HG02943 (cell line): ENCODE results near the gene KCNJ6.
"Not testable (repeated sequence)": the region's sequence is repeated elsewhere in the genome, so short reads cannot be mapped to it uniquely, and the experiment has no call there.

Experiments used
- ATAC-seq: cut with Tn5 transposase; IDR thresholded peaks from one replicate; pipeline ENCODE4 v1.9.1; 2021; ENCODE audit warnings: mild to moderate bottlenecking, low read depth, moderate library complexity; ENCODE audit not compliant: unreplicated experiment

The KCNJ6 gene

DNA sequence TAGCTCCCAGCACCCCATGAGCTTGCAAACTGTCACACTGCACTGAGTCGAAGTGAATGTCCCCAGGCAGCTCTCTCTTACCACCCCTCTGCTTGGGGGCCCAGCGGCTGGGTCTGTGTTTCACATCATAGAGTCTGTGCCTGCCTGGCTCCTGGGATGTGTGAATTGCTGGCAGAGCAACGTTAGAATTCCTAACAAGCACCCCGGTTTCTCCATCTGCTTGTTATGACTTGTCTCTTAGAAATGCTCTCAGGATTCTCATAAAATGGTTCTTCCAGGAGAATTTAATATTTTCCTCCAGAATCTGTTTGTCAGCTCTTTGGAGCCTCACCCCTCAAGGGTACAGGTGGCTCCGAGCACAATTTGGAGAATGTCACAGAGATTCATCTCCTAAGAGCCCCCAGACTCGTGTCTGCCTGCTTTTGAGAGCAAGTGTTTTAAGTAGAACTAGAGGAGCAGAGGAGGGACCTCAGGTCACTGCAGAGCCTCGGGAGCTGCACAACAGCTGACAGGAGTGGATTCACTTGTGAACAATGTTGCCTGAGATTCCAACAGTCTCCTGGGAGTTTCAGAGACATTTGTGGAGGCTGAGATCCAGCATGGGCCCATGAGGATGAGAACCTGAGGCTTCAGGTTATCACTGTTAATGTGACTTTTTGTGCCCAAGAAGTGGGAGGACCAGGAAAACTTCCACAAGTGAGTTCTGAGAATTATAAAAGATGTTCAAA, 131.5 kb downstream of the KCNJ6 start:
- ATAC-seq: no peak

DNA sequence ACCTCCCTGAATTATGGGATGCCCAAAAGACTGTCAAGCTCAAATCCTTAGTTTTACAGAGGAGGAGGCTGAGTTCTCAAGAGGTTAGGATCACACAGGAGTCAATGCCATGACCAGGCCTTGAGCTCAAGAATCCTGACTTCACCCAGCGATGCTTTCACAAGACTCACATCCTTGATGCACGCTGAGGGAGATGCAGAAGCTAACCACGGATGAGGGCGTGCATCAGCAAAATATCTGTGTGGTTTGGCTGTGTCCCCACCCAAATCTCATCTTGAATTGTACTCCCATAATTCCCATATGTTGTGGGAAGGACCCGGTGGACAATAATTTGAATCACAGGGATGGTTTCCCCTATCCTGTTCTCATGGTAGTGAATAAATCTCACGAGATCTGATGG, 133.2 kb downstream of the KCNJ6 start:
- no peak for ATAC-seq

DNA sequence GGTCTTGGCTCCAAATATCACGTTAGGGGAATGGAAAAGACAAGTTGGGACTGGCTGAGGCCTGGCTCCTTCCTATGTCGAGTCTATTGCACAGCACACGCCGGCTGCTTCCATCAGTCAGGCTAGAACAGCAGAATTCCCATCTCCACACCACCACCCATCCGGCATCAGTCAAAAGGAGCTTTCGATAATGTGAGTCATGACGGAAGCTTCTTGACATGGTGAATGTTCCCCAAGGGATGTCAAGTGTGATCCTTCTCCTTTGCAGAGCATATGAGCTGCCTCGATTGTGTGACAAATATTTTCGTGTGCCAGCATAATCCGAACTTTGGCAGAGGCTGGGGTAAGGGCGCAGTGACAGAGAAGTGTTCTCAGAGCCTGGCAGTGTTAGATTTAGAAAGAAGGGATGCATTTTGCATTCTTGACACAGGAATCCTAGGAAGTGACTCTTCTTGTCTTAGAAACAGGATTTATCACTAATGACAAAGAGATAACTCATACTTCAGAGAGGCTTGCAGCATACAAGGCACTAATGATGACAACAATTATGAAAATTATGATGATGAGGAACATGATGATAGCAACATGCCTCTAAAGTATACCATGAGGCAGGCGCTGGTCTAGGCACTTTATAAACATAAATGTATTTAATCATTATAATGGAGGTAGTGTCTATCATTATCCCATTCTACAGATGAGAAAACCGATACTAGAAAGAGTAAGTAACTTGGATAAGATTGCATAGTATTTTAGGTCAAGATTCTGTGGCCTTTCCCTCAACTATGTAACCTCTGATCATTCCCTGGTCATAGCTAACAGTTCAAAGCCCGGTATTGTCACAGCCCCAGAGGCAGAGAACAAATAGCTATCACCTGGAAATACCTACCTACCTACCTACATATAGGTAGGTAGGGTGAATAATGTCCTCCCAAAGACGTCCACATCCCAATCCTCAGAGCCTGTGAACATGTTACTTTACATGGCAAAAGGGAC, 135.0 kb downstream of the KCNJ6 start:
- no peak for ATAC-seq

DNA sequence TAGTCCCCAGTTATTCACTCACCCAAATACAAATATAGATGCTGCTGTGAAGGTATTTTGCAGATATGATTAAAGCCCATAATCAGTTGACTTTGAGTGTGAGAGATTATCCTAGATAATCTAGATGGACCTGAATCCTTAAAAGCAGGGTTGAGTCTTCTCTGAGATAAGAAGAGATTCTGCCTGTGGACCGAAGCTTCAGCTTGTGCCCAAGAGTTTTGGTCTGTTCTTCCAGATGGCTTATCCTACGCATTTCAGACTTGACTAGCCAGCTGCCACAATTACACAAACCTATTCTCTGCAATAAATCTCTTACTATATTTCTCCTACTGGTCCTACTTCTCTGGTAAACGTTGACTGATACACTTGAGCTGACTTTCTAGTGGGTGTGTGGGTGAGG, 145.1 kb downstream of the KCNJ6 start:
- no peak for ATAC-seq

DNA sequence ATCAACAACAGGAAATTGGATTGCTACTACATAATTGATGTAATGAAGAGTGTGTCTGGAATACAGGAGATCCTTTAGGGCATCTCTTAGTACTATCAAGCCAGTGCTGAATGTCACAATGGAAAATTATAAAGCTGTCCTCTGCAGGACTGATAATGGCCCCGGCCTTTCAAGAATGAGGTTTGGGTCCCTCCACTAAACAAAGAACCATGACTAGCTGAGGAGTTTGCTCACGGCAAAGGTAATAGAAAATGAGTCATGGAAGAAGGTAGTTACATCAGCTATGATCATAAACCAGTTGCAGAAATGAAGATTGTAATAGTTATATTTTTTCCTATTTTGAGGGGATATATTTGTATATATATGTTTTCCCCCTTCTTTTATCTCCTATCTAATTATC, 145.8 kb downstream of the KCNJ6 start:
- no peak for ATAC-seq

DNA sequence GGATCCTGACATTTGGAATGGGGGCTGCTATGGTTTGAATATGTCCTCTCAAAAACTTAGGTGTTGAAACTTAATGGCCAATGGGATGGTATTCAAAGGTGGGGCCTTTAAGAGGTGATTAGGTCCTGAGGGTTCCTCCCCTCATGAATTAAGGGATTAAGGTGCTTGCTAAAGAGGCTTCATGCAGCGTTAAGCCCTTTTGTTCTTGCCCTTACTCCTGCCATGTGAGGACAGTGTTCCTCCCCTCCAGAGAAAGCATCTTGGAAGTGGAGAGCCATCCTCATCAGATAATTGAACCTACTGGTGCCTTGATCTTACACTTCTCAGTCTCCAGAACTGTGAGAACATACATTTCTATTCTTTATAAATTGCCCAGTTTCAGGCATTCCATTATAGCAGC, 146.6 kb downstream of the KCNJ6 start:
- no peak for ATAC-seq

DNA sequence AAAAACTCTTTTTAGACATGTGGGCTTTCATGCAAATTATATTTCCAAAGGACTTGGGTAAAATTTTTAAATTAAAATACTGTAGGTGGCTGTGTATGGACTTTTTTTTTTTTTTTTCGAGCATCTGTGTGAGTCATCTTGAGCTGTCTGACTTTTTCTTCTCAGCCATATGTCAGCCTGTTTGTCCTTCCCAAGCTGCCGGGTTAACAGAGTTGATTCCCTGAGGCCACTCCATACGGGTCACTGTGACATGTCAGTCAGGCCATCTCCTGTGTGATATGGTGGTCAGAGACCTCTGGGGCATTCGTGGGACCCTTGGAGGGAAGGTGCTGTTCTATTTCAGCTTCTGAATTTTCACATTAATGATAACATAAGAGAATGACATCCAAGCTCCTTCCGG, 148.3 kb downstream of the KCNJ6 start:
- no peak for ATAC-seq

DNA sequence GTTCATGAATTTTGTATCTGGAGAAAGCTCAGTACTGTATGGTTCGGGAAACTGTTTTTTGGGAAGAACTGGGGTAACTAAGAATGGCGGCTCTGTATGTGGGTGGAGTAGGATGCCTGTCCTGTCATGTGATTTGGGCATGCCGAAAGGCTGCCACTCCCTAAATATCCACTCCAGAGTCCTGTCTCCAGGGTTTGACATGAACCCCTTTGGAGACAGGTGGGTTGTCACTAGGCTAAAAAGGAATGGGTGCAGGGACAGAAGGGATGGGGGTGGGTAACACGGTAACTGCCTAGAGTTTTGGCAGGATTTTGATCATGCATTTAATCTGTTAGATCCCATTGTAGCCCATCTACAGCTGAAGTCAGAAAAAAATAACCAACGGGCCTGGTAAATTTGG, 150.1 kb downstream of the KCNJ6 start:
- ATAC-seq: no peak

DNA sequence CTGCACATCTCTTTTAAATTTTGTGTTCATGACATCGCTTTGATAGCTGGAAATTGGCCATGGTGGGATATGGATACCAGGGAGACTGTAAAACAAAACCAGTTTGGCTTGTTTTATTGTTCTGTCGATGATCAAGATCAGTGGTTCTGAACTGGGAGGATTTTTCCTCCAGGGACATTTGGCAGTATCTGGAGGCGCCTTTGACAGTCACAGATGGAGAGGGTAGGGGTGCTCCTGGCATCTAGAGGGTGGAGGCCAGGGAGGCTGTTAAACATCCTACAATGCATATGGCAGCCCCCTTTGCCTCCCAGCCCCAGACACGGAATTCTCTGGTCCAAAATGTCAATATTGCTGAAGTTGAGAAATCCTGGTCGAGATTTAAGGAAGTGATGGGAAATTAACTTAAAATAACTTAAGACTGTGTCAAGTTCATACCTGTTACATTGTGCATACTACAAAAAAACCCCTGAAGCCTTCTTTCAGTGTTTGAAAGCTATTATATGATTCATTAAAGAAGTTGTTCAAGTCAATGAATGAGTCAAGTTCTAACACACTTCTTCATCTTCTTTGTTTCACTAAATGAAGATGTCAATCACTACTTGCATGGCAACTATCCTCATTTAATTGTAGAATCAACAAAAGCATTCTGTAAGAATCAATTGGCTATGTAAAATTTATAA, 150.9 kb downstream of the KCNJ6 start:
- ATAC-seq: no peak

DNA sequence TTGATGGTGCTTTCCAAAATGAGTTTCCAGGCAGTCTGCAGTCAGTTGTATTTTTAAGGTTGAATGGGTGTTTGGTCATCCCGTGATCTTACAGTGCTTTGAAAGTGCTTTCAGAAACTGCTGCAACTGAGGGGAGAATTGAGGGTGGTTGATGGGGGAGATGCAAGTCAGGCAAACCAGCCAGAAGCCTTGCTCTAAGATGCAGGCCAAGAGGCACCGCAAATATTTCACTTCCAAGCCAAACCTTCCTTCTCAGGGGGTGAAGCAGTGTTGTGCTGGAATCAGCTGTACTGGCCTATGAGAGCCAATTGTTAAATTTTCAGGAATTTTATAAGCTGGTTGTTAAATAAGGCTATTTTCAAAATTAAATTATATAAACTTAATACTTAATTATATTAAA, 151.6 kb downstream of the KCNJ6 start:
- no peak for ATAC-seq

DNA sequence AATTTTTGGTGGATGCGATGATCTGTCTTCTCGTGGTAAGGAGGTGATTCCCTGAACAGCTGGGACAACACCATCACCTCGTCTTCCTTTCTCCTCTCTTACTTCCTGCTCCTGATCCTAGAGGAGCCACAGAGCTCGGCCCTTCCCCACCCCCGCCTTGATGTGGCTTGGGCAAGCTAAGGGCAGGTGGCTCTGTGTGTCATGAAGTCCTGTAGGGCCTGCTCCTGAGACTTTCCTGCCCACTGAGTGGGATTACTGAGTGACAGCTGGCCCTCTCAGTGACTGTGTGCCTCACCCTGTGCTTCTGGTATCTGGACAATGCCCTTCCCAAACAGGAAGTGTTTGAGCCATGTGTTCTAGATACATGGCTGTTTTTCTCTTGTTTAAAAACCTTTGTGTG, 153.0 kb downstream of the KCNJ6 start:
- no peak for ATAC-seq

DNA sequence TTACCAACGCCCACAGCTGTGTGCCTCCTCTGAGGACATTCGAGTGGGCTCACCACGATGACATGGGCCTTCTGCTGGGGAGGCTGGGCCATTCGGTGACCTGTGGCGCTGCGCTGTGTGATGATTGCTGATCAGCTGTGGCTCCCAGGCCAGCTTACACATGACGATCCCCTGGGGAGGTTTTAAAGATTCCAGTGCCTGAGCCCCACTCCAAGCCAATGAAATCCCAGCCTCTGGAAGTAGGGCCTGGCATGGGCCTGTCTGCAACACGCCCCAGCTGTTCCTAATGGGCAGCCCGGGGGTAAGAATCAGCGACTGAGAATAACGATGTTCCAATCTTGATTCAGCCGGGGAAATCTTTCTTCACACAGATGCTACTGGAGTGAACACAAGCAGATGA, 153.7 kb downstream of the KCNJ6 start:
- ATAC-seq: no peak

DNA sequence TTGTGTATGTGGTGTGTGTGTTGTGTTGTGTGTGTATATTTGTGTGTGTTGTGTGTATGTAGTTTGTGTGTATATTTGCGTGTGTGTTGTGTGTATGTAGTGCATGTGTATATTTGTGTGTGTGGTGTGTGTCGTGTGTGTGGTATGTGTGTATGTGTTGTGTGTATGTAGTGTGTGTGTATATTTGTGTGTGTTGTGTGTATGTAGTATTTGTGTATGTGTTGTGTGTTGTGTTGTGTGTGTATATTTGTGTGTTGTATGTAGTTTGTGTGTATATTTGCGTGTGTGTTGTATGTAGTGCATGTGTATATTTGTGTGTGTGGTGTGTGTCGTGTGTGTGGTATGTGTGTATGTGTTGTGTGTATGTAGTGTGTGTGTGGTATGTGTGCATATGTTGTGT, 154.9 kb downstream of the KCNJ6 start:
- ATAC-seq: not testable (repeated sequence)

DNA sequence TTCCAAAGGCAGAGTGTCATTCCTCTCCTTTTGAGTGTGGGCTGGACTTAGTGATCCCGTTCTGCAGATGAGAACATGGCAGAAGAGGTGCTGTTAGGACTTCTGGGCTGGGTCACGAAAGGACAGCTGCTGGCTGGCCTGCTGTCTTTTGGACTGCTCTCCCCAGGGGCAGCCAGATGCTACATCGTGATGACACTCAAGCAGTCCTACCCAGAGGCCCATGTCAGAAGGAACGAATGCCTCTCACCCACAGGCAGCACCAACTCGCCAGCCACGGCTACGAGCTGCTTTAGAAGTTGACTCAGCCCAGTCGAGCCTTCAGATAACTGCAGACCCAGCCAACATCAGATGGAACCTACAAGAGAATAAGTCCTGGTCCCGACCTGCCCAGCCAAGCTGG, 156.5 kb downstream of the KCNJ6 start:
- no peak for ATAC-seq

DNA sequence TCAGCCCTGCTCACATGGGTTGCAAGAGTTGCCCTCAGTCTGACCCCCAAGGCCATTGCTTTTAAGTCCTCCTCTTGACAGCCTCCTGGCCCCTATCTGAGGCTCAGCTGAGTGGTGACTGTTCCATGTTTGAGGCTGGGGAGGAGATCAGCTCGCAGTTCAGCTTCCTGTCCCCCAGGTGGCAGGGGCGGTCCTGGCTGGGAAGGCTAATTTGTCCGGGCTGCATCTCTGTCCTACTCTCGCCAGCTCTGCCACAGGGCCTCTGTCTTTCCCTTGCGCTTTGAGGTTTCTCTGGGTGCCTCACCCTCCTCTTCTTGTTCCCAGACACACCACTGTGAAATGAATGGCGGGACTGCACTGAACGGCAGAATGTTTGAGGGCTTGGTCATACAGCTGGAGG, 157.3 kb downstream of the KCNJ6 start:
- ATAC-seq: no peak

DNA sequence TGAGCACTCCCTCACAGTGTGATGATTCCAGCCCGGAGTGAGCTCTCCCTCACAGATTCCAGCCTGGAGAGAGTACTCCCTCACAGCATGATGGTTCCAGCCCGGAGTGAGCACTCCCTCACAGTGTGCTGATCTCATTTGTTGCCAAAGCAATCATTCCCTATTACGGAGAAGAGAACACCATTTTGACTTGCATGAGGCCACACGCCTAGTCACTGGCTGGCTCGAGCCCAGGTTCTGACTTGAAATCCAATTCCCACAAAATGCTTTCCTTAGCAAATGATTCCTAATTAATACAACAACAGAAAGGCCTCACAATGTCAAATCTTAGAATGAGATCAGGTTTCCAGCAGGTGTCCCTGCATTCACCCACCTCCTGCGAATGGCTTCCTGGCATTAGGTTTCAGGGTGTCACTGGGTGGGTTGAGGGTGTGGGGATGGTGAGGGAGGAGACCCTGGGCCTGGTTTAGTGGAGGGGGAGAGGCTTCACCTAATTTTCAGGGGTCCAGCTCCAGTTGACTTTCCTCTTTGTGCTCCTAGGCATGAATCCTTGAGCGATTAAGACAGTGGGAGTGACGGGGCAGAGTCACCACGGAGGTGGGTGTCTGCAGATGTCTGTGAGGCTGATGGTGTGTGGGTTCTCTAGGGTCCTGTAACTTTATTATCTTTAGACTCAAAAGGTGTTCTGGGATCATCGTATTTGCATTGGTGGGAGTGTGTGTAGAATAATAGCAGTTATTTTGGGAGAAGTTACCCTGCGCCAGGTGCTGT, 158.5 kb downstream of the KCNJ6 start:
- no peak for ATAC-seq

DNA sequence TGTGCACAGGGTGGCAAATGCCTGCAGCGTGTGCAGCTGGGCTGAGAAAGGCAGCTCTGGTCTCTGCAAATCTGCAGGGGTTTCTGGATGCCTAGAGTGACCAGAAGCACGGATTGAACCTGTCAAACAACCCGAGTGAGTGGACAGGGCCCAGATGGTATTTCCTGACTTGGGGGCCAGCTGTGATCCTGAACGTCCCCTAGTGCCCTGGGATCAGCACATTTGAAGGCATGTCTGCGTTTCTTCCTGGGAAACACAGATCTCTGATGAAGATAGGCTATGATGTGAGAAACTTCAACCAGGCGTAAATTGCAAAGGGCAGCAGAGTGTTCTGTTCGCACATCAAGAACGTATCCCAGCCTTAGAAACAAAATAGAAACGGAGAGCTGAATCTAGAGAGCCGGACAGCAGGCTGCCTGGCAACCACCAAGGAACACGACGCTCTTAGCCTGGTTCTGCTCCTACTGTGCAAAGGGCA, 163.1 kb downstream of the KCNJ6 start:
- no peak for ATAC-seq

DNA sequence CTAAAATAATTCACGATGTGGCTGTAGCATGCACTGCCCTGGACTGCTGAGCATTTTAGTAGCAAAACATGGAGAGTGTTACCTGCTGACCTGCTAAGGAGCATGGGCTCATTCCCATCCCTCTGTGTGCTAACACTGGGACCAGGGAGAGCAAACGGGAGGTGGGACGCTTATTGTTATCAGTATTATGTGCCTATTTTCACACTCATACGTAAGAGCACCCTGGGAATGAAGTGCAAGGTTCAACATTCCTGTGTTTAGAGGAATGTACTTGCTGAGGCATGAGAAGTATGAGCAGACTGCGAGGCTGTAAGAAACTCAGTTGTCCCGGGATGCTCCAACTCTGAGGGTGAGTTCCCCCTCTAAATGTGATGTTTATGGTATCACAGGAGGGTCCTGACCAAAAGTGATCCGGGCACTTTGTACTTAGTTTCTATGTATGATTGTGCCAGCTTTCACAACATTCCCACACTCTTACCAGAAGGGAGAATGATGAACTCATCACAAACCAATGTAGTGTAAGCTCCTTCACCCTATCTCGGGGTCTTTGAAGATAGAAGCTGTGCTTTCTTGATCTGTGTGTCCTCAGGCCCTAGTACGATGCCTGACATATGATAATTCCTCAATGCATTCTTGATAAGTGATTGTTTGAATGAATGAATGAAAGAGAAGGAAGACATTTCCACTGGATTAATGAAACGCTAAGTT, 164.8 kb downstream of the KCNJ6 start:
- ATAC-seq: no peak

DNA sequence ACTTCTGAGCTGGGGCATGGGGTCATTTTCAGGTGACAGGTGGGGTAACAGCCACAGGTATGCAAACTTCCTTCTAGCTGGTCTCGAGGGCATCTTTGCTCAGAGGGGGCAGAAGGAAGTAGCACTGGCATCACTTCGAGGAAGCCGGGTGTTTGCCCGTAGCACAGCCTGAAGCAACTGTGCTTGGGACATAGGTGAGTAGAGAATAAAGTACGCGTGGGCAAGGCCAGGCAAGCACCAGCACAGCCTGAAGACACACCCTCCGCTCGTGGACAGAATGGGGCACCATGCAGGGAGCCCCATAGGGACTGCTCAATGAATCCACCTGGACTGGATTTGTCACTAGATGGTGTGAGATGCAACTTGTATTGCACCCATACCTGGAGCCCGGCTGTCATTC, 167.1 kb downstream of the KCNJ6 start:
- no peak for ATAC-seq

DNA sequence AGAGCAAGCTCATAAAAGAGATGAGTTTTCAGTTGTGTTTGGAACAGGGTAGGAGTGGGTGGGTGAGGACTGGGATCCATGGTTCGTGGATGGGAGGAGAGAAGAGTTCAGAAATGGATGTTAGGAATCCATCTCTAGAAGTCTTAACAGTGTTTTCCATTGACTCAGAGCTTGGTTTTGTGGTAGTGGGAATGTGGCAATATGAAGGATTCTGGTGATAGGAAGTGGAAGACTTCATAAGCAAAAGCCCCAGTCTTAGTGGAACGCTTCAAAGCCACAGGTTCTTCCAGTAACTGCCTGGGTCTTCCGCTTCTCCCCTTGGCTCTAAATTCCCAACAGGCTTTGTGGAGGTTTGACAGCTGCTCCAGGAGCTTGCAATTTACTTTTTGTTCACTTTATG, 167.9 kb downstream of the KCNJ6 start:
- ATAC-seq: no peak
